ENCODE measurements around the gene LENEP. TPM values are rescaled to one million over a fixed set of nuclear protein-coding genes. Genes with fewer than 3 reads are reported as not detected.

LENEP gene
- total and polyA plus RNA-seq, 2 of the 8 experiments (the other 6 are each of a cell fraction or from before 2014, with no cell fraction given): 1.3 TPM; not detected in 1

GRCh38 chr1:154973344-154974101 is 19.9 kb upstream of the LENEP start (continued):
- TF ChIP-seq TAF7 (optimal IDR thresholded peaks at IDR 0.05; ENCODE audit: borderline replicate concordance, low read depth, low read length) (peak; percentile 35), E2F6 (IDR thresholded peaks at IDR 0.05) (no peak)
